K562 (cell line): ENCODE results near the gene MAD1L1. TPM values are rescaled to one million over a fixed set of nuclear protein-coding genes. Genes with fewer than 3 reads are reported as not detected.

ENCODE experiments used
- CHD1 ChIP-seq: fragments of 200-600 bp; sonication (generic); IDR thresholded peaks from one replicate; pipeline ENCODE4 v1.6.1; 2012; ENCODE audit warnings: mild to moderate bottlenecking, moderate library complexity, low read length, inconsistent platforms
- CREB1 ChIP-seq, 2 experiments: sonication (generic) in 1 of 2; formaldehyde crosslinking in 1 of 2; IDR thresholded peaks; 2 replicates each; pipeline versions ENCODE4 v1.6.1 to v1.8.0; 2012 to 2022; ENCODE audit warnings: inconsistent platforms in 1 of 2, mild to moderate bottlenecking in 1 of 2, missing genetic modification reagents in 1 of 2, moderate library complexity in 1 of 2
- E2F3 ChIP-seq: fragments of 250-450 bp; sonication (Bioruptor Pico); IDR thresholded peaks from 2 replicates; pipeline ENCODE4 v1.4.0; 2020; ENCODE audit warnings: mild to moderate bottlenecking
- ELK1 ChIP-seq: sonication (generic); formaldehyde crosslinking; IDR thresholded peaks from 2 replicates; pipeline ENCODE4 v1.8.1; 2022; ENCODE audit warnings: missing genetic modification reagents
- GATA2 ChIP-seq: sonication (generic); formaldehyde crosslinking; IDR thresholded peaks from 2 replicates; pipeline ENCODE4 v1.4.0; 2020; ENCODE audit warnings: mild to moderate bottlenecking, missing genetic modification reagents
- KLF13 ChIP-seq: fragments of 450-650 bp; IDR thresholded peaks from 2 replicates; pipeline ENCODE4 v1.6.1; 2016; ENCODE audit warnings: missing genetic modification characterization, low read depth, mild to moderate bottlenecking, missing compliant biosample characterization, moderate library complexity, borderline replicate concordance
- MED1 ChIP-seq: sonication (generic); formaldehyde crosslinking; IDR thresholded peaks from 2 replicates; pipeline ENCODE4 v1.8.1; 2023; ENCODE audit warnings: missing genetic modification reagents, borderline replicate concordance
- MTF1 ChIP-seq: fragments of 250-450 bp; sonication (Bioruptor Pico); IDR thresholded peaks from 2 replicates; pipeline ENCODE4 v1.9.0; 2021; ENCODE audit warnings: moderate library complexity, mild to moderate bottlenecking, inconsistent platforms, borderline replicate concordance
- MXI1 ChIP-seq: IDR thresholded peaks from 2 replicates; pipeline ENCODE4 v1.6.1; 2011; ENCODE audit warnings: low read depth, mild to moderate bottlenecking, improper control_type of control experiment, low read length
- NR2F6 ChIP-seq: fragments of 450-650 bp; formaldehyde crosslinking; IDR thresholded peaks from 2 replicates; pipeline ENCODE4 v1.4.0; 2020; ENCODE audit warnings: mild to moderate bottlenecking
- PHF8 ChIP-seq: fragments of 200-600 bp; sonication (generic); IDR thresholded peaks from 2 replicates; pipeline ENCODE4 v1.6.1; 2012; ENCODE audit warnings: mixed run types, mild to moderate bottlenecking, inconsistent platforms, low read length, moderate library complexity, borderline replicate concordance
- RHOXF2B ChIP-seq: fragments of 250-450 bp; sonication (Bioruptor Pico); conservative IDR thresholded peaks from 2 replicates; pipeline ENCODE4 v1.5.1; 2021
- SAFB ChIP-seq: fragments of 200-400 bp; formaldehyde crosslinking; IDR thresholded peaks from 2 replicates; pipeline ENCODE4 v1.6.1; 2017; ENCODE audit warnings: low read depth, low read length, borderline replicate concordance
- SIN3B ChIP-seq: fragments of 450-650 bp; IDR thresholded peaks from 2 replicates; pipeline ENCODE4 v1.6.1; 2017; ENCODE audit warnings: low read depth, mild to moderate bottlenecking, moderate library complexity
- SP1 ChIP-seq: sonication (generic); formaldehyde crosslinking; IDR thresholded peaks from 2 replicates; pipeline ENCODE4 v1.8.1; 2022; ENCODE audit warnings: mild to moderate bottlenecking, missing genetic modification reagents
- STAG1 ChIP-seq: sonication (generic); formaldehyde crosslinking; IDR thresholded peaks from 2 replicates; pipeline ENCODE4 v1.5.0; 2020; ENCODE audit warnings: missing genetic modification reagents, borderline replicate concordance
- TRIM24 ChIP-seq, 2 experiments: fragments of 450-650 bp; IDR thresholded peaks; 2 replicates each; pipeline ENCODE4 v1.6.1; 2016
- ZNF146 ChIP-seq: IDR thresholded peaks from one replicate; pipeline ENCODE4 v1.6.1; 2018; ENCODE audit warnings: missing compliant biosample characterization; ENCODE audit not compliant: unreplicated experiment
- ZNF280A ChIP-seq: fragments of 450-650 bp; IDR thresholded peaks from 2 replicates; pipeline ENCODE4 v1.6.1; 2018; ENCODE audit warnings: mild to moderate bottlenecking, low read depth; ENCODE audit not compliant: partially characterized antibody
- ZNF41 ChIP-seq: fragments of 250-450 bp; sonication (Bioruptor Pico); conservative IDR thresholded peaks from 2 replicates; pipeline ENCODE4 v1.4.0; 2020; ENCODE audit warnings: mild to moderate bottlenecking
- ZNF707 ChIP-seq: fragments of 250-450 bp; sonication (Bioruptor Pico); conservative IDR thresholded peaks from 2 replicates; pipeline ENCODE4 v1.8.0; 2022; ENCODE audit warnings: inconsistent platforms, mild to moderate bottlenecking, moderate library complexity
- polyA plus RNA-seq, 8 experiments: library from polyadenylated mRNA; depleted of rRNA in 4 of 8; stranded (reverse) in 5 of 8; unstranded in 3 of 8; fragments of >200 nt; fragmentation: Nextera tagmentation in 2 of 8; fragmentation: Illumina TruSeq in 1 of 8; extraction: Ambion mirVana in 2 of 8; extraction: Trizol in 1 of 8; gene quantifications; 2 replicates each; pipeline versions ENCODE4 v1.2.1 to v1.2.3, GENCODE V29; 2011 to 2014; ENCODE audit warnings: inconsistent platforms in 1 of 8, missing spikeins in 1 of 8
- total RNA-seq, 7 experiments: library from RNA; depleted of rRNA in 6 of 7; stranded (reverse); fragments of >200 nt in 6 of 7; fragmentation: Illumina TruSeq in 2 of 7; extraction: Trizol in 2 of 7; gene quantifications; 2 replicates each; pipeline versions ENCODE4 v1.2.1 to v1.2.3, GENCODE V29; 2011 to 2021; ENCODE audit warnings: low replicate concordance in 1 of 7
- TF ChIP-seq, protein P1 (sequence below): IDR thresholded peaks from 2 replicates; pipeline ENCODE4 v1.6.1; 2011; ENCODE audit warnings: borderline replicate concordance, low read depth, mild to moderate bottlenecking, moderate library complexity, low read length; ENCODE audit not compliant: insufficient read depth, poor library complexity, severe bottlenecking
- TF ChIP-seq, protein P2 (sequence below): sonication (generic); formaldehyde crosslinking; IDR thresholded peaks from 2 replicates; pipeline ENCODE4 v1.8.0; 2022; ENCODE audit warnings: missing genetic modification reagents, mild to moderate bottlenecking, moderate library complexity, borderline replicate concordance

MAD1L1 gene
- total and polyA plus RNA-seq, 9 of the 15 experiments (the other 6 are each of a cell fraction or from before 2014, with no cell fraction given), result 1.7 to 89.7 (median 18.0) TPM

- TF ChIP-seq, protein P1, sequence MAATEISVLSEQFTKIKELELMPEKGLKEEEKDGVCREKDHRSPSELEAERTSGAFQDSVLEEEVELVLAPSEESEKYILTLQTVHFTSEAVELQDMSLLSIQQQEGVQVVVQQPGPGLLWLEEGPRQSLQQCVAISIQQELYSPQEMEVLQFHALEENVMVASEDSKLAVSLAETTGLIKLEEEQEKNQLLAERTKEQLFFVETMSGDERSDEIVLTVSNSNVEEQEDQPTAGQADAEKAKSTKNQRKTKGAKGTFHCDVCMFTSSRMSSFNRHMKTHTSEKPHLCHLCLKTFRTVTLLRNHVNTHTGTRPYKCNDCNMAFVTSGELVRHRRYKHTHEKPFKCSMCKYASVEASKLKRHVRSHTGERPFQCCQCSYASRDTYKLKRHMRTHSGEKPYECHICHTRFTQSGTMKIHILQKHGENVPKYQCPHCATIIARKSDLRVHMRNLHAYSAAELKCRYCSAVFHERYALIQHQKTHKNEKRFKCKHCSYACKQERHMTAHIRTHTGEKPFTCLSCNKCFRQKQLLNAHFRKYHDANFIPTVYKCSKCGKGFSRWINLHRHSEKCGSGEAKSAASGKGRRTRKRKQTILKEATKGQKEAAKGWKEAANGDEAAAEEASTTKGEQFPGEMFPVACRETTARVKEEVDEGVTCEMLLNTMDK, result peak; percentile 73
- TF ChIP-seq ZNF146 (CRISPR knock-in tag) (no peak), SIN3B (no peak), TRIM24 (IDR thresholded peaks at IDR 0.05) (peak in 1 of 2 experiments; percentile 71; a peak in 2 of 4 replicates), RHOXF2B (CRISPR knock-in tag) (no peak), MED1 (no peak), NR2F6 (CRISPR knock-in tag) (no peak), CREB1 (IDR thresholded peaks at IDR 0.05) (peak; percentile 98), CREB1 (CRISPR knock-in tag; IDR thresholded peaks at IDR 0.05) (peak; percentile 94), ZNF707 (CRISPR knock-in tag) (no peak), SP1 (CRISPR knock-in tag) (peak; percentile 66), KLF13 (tag) (0 out of 2 replicates have a peak, but pooled peaks have one; percentile 22), SAFB (0 out of 2 replicates have a peak, but pooled peaks have one; percentile 32), GATA2 (CRISPR knock-in tag) (no peak), STAG1 (CRISPR knock-in tag) (peak; percentile 53; the same call in 1 of the 2 replicates), ZNF41 (CRISPR knock-in tag) (no peak), MTF1 (CRISPR knock-in tag) (no peak), MXI1 (no peak), ELK1 (CRISPR knock-in tag) (no peak), CHD1 (no peak), PHF8 (peak; percentile 55; the same call in 1 of the 2 replicates), ZNF280A (no peak), E2F3 (CRISPR knock-in tag) (peak; percentile 45)
- TF ChIP-seq, protein P2, sequence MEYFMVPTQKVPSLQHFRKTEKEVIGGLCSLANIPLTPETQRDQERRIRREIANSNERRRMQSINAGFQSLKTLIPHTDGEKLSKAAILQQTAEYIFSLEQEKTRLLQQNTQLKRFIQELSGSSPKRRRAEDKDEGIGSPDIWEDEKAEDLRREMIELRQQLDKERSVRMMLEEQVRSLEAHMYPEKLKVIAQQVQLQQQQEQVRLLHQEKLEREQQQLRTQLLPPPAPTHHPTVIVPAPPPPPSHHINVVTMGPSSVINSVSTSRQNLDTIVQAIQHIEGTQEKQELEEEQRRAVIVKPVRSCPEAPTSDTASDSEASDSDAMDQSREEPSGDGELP (CRISPR knock-in tag), result peak; percentile 95
Measured at GRCh38 chr7:2104107-2104710, 128.5 kb downstream of the MAD1L1 start (continued).
